GM19240 (cell line): ENCODE measurements around the gene TMEM221.

Experiments used
- DNase-seq: peaks from one replicate; pipeline ENCODE4 v3.0.0; 2011; ENCODE audit warnings: low spot score; ENCODE audit not compliant: insufficient read length

Gene TMEM221

GRCh38 chr19:17473041-17473440 is 24.6 kb upstream of the TMEM221 start:
- no peak for DNase-seq

- DNase-seq = no peak
Observed at GRCh38 chr19:17471410-17472125, 23.1 kb upstream of the TMEM221 start.

- DNase-seq = peak; percentile 78
Observed at GRCh38 chr19:17470068-17470841, 21.8 kb upstream of the TMEM221 start, which contains the start of gene SLC27A1. SLC27A1 (plus strand) TSS chr19:17470524; CDS start chr19:17470541, 17 bp downstream.

GRCh38 chr19:17469481-17470067 is 21.1 kb upstream of the TMEM221 start:
- DNase-seq = peak; percentile 49

- no peak for DNase-seq
Observed at GRCh38 chr19:17469092-17469480, 20.6 kb upstream of the TMEM221 start.

- no peak for DNase-seq
Observed at GRCh38 chr19:17468302-17469091, 20.0 kb upstream of the TMEM221 start.

GRCh38 chr19:17467471-17468301 is 19.2 kb upstream of the TMEM221 start:
- no peak for DNase-seq

GRCh38 chr19:17466487-17466850 is 18.0 kb upstream of the TMEM221 start:
- no peak for DNase-seq

- DNase-seq = no peak
Observed at GRCh38 chr19:17460372-17461230, 12.1 kb upstream of the TMEM221 start, which contains the start of gene NXNL1. NXNL1 (minus strand) TSS chr19:17460926; CDS start chr19:17460869, 57 bp downstream.

- DNase-seq = no peak
Observed at GRCh38 chr19:17458970-17459369, 10.5 kb upstream of the TMEM221 start.

GRCh38 chr19:17457616-17458015 is 9.1 kb upstream of the TMEM221 start:
- no peak for DNase-seq

GRCh38 chr19:17456127-17456526 is 7.7 kb upstream of the TMEM221 start:
- DNase-seq = no peak

GRCh38 chr19:17455308-17456123 is 7.0 kb upstream of the TMEM221 start:
- no peak for DNase-seq

GRCh38 chr19:17454576-17455071 is 6.2 kb upstream of the TMEM221 start:
- no peak for DNase-seq

GRCh38 chr19:17451820-17452219 is 3.4 kb upstream of the TMEM221 start:
- no peak for DNase-seq

GRCh38 chr19:17450264-17451075 is 2.0 kb upstream of the TMEM221 start:
- no peak for DNase-seq

GRCh38 chr19:17447704-17448130 is 751 bp downstream of the TMEM221 start:
- DNase-seq = no peak
